Cerebellar nuclear complex (tissue), 1 donor: Measurements from ENCODE around the gene TTLL11.

ENCODE experiments used
- DNase-seq, 2 experiments: peaks; one replicate each; lab custom pipeline; 2025; lab: John Stamatoyannopoulos, UW

The TTLL11 gene

GRCh38 chr9:122110100-122110833, 17.2 kb upstream of the TTLL11 start:
- DNase-seq: no peak

- no peak for DNase-seq
Observed at GRCh38 chr9:122109035-122109813, 16.1 kb upstream of the TTLL11 start.

GRCh38 chr9:122107291-122107805, 14.2 kb upstream of the TTLL11 start:
- no peak for DNase-seq

GRCh38 chr9:122106576-122106975, 13.5 kb upstream of the TTLL11 start:
- DNase-seq: no peak

GRCh38 chr9:122103985-122104384, 10.9 kb upstream of the TTLL11 start:
- no peak for DNase-seq

GRCh38 chr9:122102156-122102555, 9.0 kb upstream of the TTLL11 start:
- no peak for DNase-seq

- no peak for DNase-seq
Observed at GRCh38 chr9:122100756-122101155, 7.6 kb upstream of the TTLL11 start.

- DNase-seq: peak in 1 of 2 experiments; percentile 45
Observed at GRCh38 chr9:122099271-122099869, 6.3 kb upstream of the TTLL11 start.

GRCh38 chr9:122097679-122098315, 4.7 kb upstream of the TTLL11 start:
- DNase-seq: no peak

- no peak for DNase-seq
Observed at GRCh38 chr9:122096620-122097415, 3.7 kb upstream of the TTLL11 start.

GRCh38 chr9:122095010-122095767, 2.1 kb upstream of the TTLL11 start:
- DNase-seq: no peak

- no peak for DNase-seq
Observed at GRCh38 chr9:122091682-122092592, 1.2 kb downstream of the TTLL11 start.

- DNase-seq: no peak
Observed at GRCh38 chr9:122090981-122091380, 2.1 kb downstream of the TTLL11 start.

- DNase-seq: no peak
Observed at GRCh38 chr9:122090287-122090883, 2.7 kb downstream of the TTLL11 start.

- no peak for DNase-seq
Observed at GRCh38 chr9:122088880-122089706, 4.0 kb downstream of the TTLL11 start.

GRCh38 chr9:122087406-122088200, 5.5 kb downstream of the TTLL11 start:
- DNase-seq: peak in 1 of 2 experiments; percentile 49

- DNase-seq: no peak
Observed at GRCh38 chr9:122086873-122087272, 6.2 kb downstream of the TTLL11 start.
